GM19035 (cell line): ENCODE results near the gene FXYD4.
"Not testable (repeated sequence)": the region's sequence is repeated elsewhere in the genome, so short reads cannot be mapped to it uniquely, and the experiment has no call there.

Source experiments
- ATAC-seq: cut with Tn5 transposase; IDR thresholded peaks from one replicate; pipeline ENCODE4 v1.9.1; 2021; ENCODE audit not compliant: unreplicated experiment

FXYD4 gene

DNA sequence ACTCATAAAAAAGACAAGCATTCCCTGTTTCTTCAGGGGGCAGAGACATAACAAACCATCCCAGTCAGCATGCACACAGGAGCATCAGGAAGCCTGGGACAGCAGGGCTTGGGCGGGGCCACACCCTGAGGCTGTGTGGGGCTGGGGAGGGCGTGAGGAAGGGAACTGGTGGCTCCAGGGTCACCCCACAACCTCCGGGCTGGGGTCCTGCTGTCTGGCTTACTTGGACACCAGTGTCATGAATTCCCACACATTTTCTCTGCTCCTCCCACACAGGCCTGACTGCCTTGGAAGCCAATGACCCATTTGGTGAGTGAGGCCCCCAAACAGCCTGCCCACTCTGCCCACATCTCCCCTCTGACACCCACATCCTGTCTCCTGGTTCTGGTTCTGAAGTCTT, 2.8 kb downstream of the FXYD4 start:
- ATAC-seq, result no peak

DNA sequence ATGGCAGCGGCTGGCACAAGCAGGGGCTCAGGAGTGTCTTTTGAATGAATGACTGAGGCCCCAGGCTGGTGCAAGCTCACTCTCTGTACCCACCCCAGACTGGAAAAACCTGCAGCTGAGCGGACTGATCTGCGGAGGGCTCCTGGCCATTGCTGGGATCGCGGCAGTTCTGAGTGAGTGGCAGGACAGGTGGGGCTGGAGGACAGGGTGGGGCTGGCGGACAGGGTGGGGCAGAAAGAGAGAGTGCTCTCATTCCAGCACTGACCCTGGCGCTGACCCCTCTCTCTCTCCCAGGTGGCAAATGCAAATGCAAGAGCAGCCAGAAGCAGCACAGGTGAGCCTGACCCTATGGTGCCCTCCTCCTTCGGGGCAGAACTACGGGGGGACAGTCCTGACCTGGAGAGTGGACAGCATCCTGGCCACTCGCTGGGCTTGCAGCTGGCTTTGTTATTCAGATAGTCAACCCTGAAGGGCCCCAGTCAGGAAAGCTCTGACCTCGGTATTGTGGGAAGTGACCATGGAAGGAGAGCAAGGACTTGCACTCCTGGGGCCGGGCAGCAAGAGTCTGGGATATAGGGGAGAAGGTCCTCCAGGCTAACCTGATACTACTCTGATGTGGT, 4.1 kb downstream of the FXYD4 start:
- no peak for ATAC-seq

DNA sequence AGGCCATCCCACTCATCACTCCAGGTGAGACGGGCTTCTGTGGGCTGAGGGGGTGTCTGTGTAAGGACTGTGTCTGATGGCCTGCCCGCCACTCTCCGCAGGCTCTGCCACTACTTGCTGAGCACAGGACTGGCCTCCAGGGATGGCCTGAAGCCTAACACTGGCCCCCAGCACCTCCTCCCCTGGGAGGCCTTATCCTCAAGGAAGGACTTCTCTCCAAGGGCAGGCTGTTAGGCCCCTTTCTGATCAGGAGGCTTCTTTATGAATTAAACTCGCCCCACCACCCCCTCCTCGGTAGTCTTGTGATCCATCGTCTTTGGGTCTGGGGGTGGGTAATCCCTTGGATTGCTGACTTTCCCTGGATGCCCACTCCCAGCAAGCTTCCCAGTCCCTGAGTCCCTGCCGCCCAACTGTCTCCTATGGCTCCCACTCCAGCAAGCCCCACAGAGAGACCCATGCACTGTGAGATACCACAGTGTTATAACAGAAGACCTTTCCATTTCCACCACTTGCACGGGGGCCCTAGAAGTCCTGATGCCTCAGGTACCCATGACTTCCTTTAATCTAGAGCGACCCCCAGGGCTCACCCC, 4.7 kb downstream of the FXYD4 start:
- ATAC-seq, result no peak

DNA sequence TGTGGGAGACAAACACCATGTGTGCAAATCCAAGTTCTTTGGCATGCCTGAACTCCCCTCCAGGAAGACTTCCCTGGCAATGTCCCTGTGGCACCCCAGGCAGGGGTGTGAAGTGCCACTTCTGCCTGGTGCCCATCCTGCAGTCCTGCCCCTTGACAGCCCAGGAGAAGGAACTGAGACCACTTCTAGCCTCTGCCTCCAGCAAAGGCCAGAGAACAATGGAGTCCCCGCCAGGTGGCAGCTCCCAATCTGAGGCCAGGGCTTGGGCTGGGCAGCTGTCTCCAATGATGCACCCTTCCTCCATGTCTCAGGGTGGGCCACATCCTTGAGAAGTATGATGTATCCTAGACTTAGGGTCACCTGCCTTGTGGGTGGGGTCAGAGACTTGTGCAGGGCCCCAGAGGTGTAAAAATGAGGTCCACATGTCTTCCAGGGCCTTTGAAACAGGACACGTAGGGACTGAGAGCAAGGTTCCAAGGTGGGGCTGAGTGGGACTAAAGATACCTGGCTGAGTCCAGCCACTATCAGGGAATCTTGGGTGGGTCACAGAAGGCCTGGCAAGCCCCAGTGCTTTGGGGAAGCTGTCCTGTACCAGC, 5.5 kb downstream of the FXYD4 start:
- no peak for ATAC-seq

DNA sequence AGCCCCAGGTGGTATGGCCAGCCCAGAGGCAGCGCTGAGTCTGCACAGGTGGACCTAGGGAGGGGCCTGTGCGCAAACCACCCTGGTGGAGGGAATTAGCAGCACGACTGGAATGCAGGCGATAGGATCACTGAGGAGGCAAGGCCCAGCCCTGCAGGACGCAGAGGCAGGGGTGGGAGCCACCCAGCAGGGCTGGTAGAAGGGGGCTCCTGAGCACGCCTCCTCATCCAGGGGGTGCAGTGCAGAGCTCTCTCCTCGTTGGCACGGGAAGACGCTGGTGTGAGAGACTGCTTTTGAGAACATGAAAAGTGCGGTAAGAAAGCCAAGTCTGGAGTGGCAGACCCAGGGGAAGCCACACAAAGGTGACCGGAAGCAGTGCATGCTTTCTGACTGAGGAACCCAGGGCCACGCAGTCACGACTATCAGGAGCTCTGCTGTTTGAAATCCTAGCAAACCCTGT, 6.0 kb downstream of the FXYD4 start:
- ATAC-seq, result no peak

- no peak for ATAC-seq
These were observed 9.3 kb downstream of the FXYD4 start for GRCh38 chr10:43380610-43381222.

GRCh38 chr10:43383204-43383971, 12.0 kb downstream of the FXYD4 start:
- ATAC-seq, result no peak

GRCh38 chr10:43384252-43385221, 13.1 kb downstream of the FXYD4 start:
- no peak for ATAC-seq

- ATAC-seq, result no peak
These were observed 14.1 kb downstream of the FXYD4 start for GRCh38 chr10:43385412-43386004.

- no peak for ATAC-seq
These were observed 15.1 kb downstream of the FXYD4 start for GRCh38 chr10:43386549-43386948.

DNA sequence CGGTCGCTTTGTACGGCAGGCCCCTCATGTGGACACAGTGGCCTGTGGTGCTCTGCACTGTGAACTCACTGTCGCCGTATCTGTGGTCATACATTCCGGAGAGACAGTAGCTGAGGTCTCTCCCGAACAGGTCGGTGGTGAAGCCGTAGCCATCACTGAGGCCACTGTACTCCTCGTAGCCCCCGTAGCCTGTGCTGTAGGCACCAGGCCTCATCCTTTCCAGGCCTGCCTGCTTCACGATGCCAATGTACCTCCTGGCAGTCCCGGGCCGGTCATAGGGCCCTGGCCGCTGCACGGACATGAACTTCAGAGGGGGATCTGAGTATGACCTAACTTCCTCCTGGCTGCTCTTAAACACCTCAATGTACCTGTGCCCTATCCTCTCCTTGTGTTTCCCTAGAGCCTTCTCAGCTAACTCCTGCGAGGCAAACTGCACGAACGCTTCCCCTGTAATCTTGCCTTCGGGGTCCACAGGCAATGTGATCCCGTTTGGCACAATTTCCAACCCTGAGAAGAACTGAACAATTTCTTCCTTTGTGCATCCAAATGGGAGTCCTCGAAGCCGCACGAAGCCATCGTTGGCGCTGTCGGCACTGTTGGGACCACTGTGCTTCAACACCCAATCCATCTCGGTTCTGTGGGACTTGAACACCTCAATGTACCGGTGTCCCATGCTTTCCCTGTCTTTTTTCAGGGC, 15.7 kb downstream of the FXYD4 start:
- ATAC-seq, result no peak

DNA sequence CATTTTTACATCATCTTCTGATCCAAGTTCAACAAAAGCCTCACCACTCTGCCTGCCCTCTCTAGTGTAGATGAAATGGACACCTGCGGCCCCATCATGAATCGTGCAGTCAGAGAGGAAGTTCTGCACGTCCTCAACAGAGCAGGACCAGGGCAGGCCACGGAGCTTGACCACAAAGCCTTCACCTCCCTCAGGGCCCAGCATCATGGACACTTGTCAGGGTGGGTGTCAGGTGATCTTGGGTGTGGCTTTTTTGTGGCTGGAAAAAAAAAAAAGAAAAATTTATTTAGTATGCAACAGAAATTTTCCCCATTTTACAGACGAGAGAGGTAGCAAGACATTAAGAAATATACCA, 16.2 kb downstream of the FXYD4 start:
- ATAC-seq, result no peak

GRCh38 chr10:43389867-43390266, 18.4 kb downstream of the FXYD4 start:
- ATAC-seq, result no peak

- ATAC-seq, result no peak
These were observed 18.9 kb downstream of the FXYD4 start for GRCh38 chr10:43390333-43390732.

DNA sequence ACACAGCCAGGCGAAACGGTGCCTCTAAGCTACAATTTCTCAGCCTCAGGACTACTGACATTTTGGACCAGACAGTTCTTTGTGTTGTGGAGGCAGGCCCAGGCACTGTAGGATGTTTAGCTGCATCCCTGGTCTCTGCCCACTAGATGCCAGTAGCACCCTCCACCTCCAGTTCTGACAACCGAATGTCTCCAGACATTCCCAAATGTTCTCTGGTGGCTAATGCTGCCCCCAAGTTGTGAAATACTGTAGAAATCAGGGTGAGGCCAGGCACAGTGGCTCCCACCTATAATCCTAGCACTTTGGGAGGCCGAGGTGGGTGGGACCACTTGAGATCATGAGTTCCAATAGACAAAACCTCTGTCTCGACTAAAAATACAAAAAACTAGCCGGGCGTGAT, 19.3 kb downstream of the FXYD4 start:
- ATAC-seq, result no peak

DNA sequence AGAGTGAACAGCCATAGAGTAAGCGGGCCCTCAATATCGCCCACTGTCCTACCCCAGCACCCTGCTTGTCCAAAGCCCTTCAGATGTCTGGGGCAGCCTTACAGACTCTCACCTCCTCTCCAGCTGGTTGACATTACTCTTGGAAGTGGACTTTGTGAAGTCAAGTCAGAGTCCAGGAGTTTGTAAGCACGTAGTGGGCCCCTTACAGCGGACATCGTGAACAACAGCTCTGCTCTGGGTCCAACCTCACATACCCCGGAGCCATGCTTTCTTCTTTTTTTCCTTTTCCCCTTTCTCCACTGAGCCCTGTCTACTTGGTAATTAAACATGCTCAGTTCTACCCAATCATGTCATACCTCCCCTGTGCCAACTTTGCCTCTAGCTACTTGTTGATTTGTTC, 20.1 kb downstream of the FXYD4 start:
- no peak for ATAC-seq

DNA sequence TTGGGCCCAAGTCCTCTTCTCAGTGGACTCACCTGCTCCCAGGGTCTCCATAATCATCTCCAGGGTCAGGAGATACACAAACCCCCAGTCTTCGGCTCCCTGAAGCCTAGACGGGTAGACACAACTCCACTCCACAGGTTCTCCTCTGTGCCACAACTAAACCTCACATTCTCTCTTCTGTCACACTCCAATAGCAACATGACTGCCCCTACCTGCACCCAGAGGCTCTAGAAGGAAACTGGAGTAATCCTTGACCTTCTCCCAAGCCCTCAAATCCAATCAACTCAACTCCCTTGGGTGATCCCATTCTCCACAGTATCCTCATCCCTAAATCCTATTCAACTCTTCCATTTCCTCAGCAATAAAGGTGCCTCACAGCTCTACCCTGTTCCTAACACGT, 21.3 kb downstream of the FXYD4 start:
- no peak for ATAC-seq

DNA sequence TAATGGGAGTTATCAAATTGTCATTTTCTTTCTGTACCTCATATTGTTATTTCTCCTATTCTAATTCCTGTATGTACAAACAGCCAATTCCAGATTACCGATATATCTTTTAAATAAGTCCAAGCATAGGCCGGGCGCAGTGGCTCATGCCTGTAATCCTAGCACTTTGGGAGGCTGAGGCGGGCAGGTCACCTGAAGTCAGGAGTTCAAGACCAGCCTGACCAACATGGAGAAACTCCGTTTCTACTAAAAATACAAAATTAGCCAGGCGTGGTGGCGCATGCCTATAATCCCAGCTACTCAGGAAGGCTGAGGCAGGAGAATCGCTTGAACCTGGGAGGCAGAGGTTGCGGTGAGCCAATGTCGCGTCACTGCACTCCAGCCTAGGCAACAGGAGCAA, 21.8 kb downstream of the FXYD4 start:
- not testable (repeated sequence) for ATAC-seq

GRCh38 chr10:43393606-43394360, 22.3 kb downstream of the FXYD4 start:
- ATAC-seq, result no peak
